ENCODE results near the gene CCL5. TPM values are rescaled to one million over a fixed set of nuclear protein-coding genes. Genes with fewer than 3 reads are reported as not detected.

Gene CCL5
- total RNA-seq, 1 experiment from 2014 or later, result not detected

GRCh38 chr17:35889241-35889640 is 9.1 kb upstream of the CCL5 start:
- Mint-ChIP-seq H3K4me3 (ENCODE audit: unreplicated experiment) (no peak overlapping the region), H3K36me3 (ENCODE audit: insufficient read depth, unreplicated experiment) (no peaks in the 10 kb centered on the region), H3K4me1 (ENCODE audit: insufficient read depth, unreplicated experiment) (peaks cover 15% of the 10 kb centered on the region), H3K9me3 (ENCODE audit: unreplicated experiment) (no peaks in the 10 kb centered on the region), H3K27ac (ENCODE audit: low read depth, unreplicated experiment) (no peak overlapping the region), H3K27me3 (ENCODE audit: insufficient read depth, unreplicated experiment) (no peaks in the 10 kb centered on the region)
- no peak for TF ChIP-seq CTCF (IDR thresholded peaks at IDR 0.05; ENCODE audit: unreplicated experiment)
- intact Hi-C loops (cut with micrococcal nuclease), result no loop called here
- CTCF ChIA-PET, result no interaction called here
- no TSS peak for BruUV-seq (replicated peaks)
- POLR2A ChIA-PET, result interaction anchor here (0.7 kb wide), 1 partner anchor 20 kb away, joined by 3 read pairs; no protein-coding TSS in a partner anchor
- no peak for DNase-seq (ENCODE audit: unreplicated experiment)

- Mint-ChIP-seq H3K4me3 (ENCODE audit: unreplicated experiment) (no peak overlapping the region), H3K27ac (ENCODE audit: low read depth, unreplicated experiment) (no peak overlapping the region), H3K27me3 (ENCODE audit: insufficient read depth, unreplicated experiment) (no peaks in the 10 kb centered on the region), H3K4me1 (ENCODE audit: insufficient read depth, unreplicated experiment) (peaks cover 5% of the 10 kb centered on the region), H3K9me3 (ENCODE audit: unreplicated experiment) (no peaks in the 10 kb centered on the region), H3K36me3 (ENCODE audit: insufficient read depth, unreplicated experiment) (no peaks in the 10 kb centered on the region)
- no TSS peak for BruUV-seq (replicated peaks)
- CTCF ChIA-PET, result no interaction called here
- no peak for TF ChIP-seq CTCF (IDR thresholded peaks at IDR 0.05; ENCODE audit: unreplicated experiment)
- POLR2A ChIA-PET, result no interaction called here
- intact Hi-C loops (cut with micrococcal nuclease), result no loop called here
- no peak for DNase-seq (ENCODE audit: unreplicated experiment)
Observed at GRCh38 chr17:35878361-35878760, 1.8 kb downstream of the CCL5 start.

GRCh38 chr17:35877345-35878029 is 2.7 kb downstream of the CCL5 start:
- Mint-ChIP-seq H3K27me3 (ENCODE audit: insufficient read depth, unreplicated experiment) (no peaks in the 10 kb centered on the region), H3K4me3 (ENCODE audit: unreplicated experiment) (no peak overlapping the region), H3K4me1 (ENCODE audit: insufficient read depth, unreplicated experiment) (peaks cover 5% of the 10 kb centered on the region), H3K36me3 (ENCODE audit: insufficient read depth, unreplicated experiment) (no peaks in the 10 kb centered on the region), H3K9me3 (ENCODE audit: unreplicated experiment) (no peaks in the 10 kb centered on the region), H3K27ac (ENCODE audit: low read depth, unreplicated experiment) (no peak overlapping the region)
- CTCF ChIA-PET, result no interaction called here
- DNase-seq (ENCODE audit: unreplicated experiment), result no peak
- no peak for TF ChIP-seq CTCF (IDR thresholded peaks at IDR 0.05; ENCODE audit: unreplicated experiment)
- POLR2A ChIA-PET, result no interaction called here
- intact Hi-C loops (cut with micrococcal nuclease), result no loop called here
- BruUV-seq (replicated peaks), result no TSS peak

GRCh38 chr17:35876534-35876933 is 3.6 kb downstream of the CCL5 start:
- H3K36me3 Mint-ChIP-seq (ENCODE audit: insufficient read depth, unreplicated experiment), result no peaks in the 10 kb centered on the region
- H3K4me3 Mint-ChIP-seq (ENCODE audit: unreplicated experiment), result no peak overlapping the region
- intact Hi-C loops (cut with micrococcal nuclease), result no loop called here
- H3K27ac Mint-ChIP-seq (ENCODE audit: low read depth, unreplicated experiment), result no peak overlapping the region
- ChIA-PET POLR2A (no interaction called here), CTCF (interaction anchor here (0.6 to 0.7 kb wide), 2 partner anchors 11 to 25 kb away, joined by 3 to 4 read pairs; no protein-coding TSS in a partner anchor)
- H3K4me1 Mint-ChIP-seq (ENCODE audit: insufficient read depth, unreplicated experiment), result peaks cover 5% of the 10 kb centered on the region
- H3K9me3 Mint-ChIP-seq (ENCODE audit: unreplicated experiment), result no peaks in the 10 kb centered on the region
- TF ChIP-seq CTCF (IDR thresholded peaks at IDR 0.05; ENCODE audit: unreplicated experiment), result no peak
- BruUV-seq (replicated peaks), result no TSS peak
- H3K27me3 Mint-ChIP-seq (ENCODE audit: insufficient read depth, unreplicated experiment), result no peaks in the 10 kb centered on the region
- no peak for DNase-seq (ENCODE audit: unreplicated experiment)

Measured in MCF 10A (cell line).